Activated CD4-positive, alpha-beta memory T cell treated with anti-CD3 and anti-CD28 coated beads, Interleukin-2, amount 10 ng/mL, durations not matched to agents 7 days and 5 days (primary cell): ENCODE data around the gene XIAP. TPM values are rescaled to one million over a fixed set of nuclear protein-coding genes. Genes with fewer than 3 reads are reported as not detected.
"Not testable (repeated sequence)": the region's sequence is repeated elsewhere in the genome, so short reads cannot be mapped to it uniquely, and the experiment has no call there.

ENCODE experiments used
- CTCF ChIA-PET: fragments of 350-600 bp; sonication (Branson Sonifier 250); formaldehyde crosslinking; loops from one replicate; lab custom pipeline; 2021; ENCODE audit warnings: antibody characterized with exemption, inconsistent platforms; lab: Charles Lee
- POLR2A ChIA-PET: fragments of 350-600 bp; sonication (Branson Sonifier 250); formaldehyde crosslinking; loops from one replicate; lab custom pipeline; 2021; ENCODE audit warnings: antibody characterized with exemption; lab: Charles Lee
- DNase-seq: peaks from one replicate; pipeline ENCODE4 v3.0.0-alpha.2; 2020
- H3K27ac Mint-ChIP-seq: one replicate; pipeline ENCODE4 v1.8.0; 2021; ENCODE audit warnings: mild to moderate bottlenecking, mixed read lengths
- H3K27me3 Mint-ChIP-seq: one replicate; pipeline ENCODE4 v1.8.0; 2021; ENCODE audit warnings: mixed read lengths
- H3K36me3 Mint-ChIP-seq: one replicate; pipeline ENCODE4 v1.8.0; 2021; ENCODE audit warnings: low read depth, mixed read lengths
- H3K4me1 Mint-ChIP-seq: one replicate; pipeline ENCODE4 v1.8.0; 2021; ENCODE audit warnings: mixed read lengths
- H3K4me3 Mint-ChIP-seq: one replicate; pipeline ENCODE4 v1.8.0; 2021; ENCODE audit warnings: mild to moderate bottlenecking, mixed read lengths
- H3K9me3 Mint-ChIP-seq: one replicate; pipeline ENCODE4 v1.8.0; 2021; ENCODE audit warnings: mixed read lengths
- total RNA-seq, 2 experiments: library from RNA; stranded (reverse); gene quantifications; one replicate each; pipeline ENCODE4 v1.2.3, GENCODE V29; 2021

Gene XIAP
- total RNA-seq, 2 experiments from 2014 or later = 47.6 to 53.3 TPM

GRCh38 chrX:123924186-123924585, 64.3 kb downstream of the XIAP start:
- H3K27me3 Mint-ChIP-seq = no peaks in the 10 kb centered on the region
- CTCF ChIA-PET = no interaction called here
- no peak for DNase-seq
- no peak overlapping the region for H3K27ac Mint-ChIP-seq
- POLR2A ChIA-PET = no interaction called here
- no peaks in the 10 kb centered on the region for H3K4me1 Mint-ChIP-seq
- no peaks in the 10 kb centered on the region for H3K9me3 Mint-ChIP-seq
- no peaks in the 10 kb centered on the region for H3K36me3 Mint-ChIP-seq
- H3K4me3 Mint-ChIP-seq = no peak overlapping the region

GRCh38 chrX:123927845-123928244, 68.0 kb downstream of the XIAP start:
- no peak overlapping the region for H3K27ac Mint-ChIP-seq
- CTCF ChIA-PET = interaction anchor here (0.6 kb wide), 1 partner anchor 77 kb away, joined by 3 read pairs; no protein-coding TSS in a partner anchor

GRCh38 chrX:123932055-123932454, 72.2 kb downstream of the XIAP start:
- H3K27ac Mint-ChIP-seq, H3K4me1 Mint-ChIP-seq, H3K9me3 Mint-ChIP-seq, DNase-seq, H3K27me3 Mint-ChIP-seq, POLR2A ChIA-PET, CTCF ChIA-PET, H3K36me3 Mint-ChIP-seq, H3K4me3 Mint-ChIP-seq: not testable (repeated sequence)

More at GRCh38 chrX:123927845-123928244, 68.0 kb downstream of the XIAP start:
- POLR2A ChIA-PET = no interaction called here
- no peak for DNase-seq
- peaks cover 3% of the 10 kb centered on the region for H3K9me3 Mint-ChIP-seq
- no peaks in the 10 kb centered on the region for H3K27me3 Mint-ChIP-seq
- H3K4me3 Mint-ChIP-seq = no peak overlapping the region
- no peaks in the 10 kb centered on the region for H3K4me1 Mint-ChIP-seq
- H3K36me3 Mint-ChIP-seq = peaks cover 4% of the 10 kb centered on the region

- no peaks in the 10 kb centered on the region for H3K36me3 Mint-ChIP-seq
- H3K9me3 Mint-ChIP-seq = no peaks in the 10 kb centered on the region
- no peak for DNase-seq
- no peak overlapping the region for H3K4me3 Mint-ChIP-seq
- H3K27me3 Mint-ChIP-seq = no peaks in the 10 kb centered on the region
- H3K27ac Mint-ChIP-seq = no peak overlapping the region
- H3K4me1 Mint-ChIP-seq = no peaks in the 10 kb centered on the region
- ChIA-PET CTCF (no interaction called here), POLR2A (no interaction called here)
Measured at GRCh38 chrX:123943074-123943473, 83.2 kb downstream of the XIAP start.

DNA sequence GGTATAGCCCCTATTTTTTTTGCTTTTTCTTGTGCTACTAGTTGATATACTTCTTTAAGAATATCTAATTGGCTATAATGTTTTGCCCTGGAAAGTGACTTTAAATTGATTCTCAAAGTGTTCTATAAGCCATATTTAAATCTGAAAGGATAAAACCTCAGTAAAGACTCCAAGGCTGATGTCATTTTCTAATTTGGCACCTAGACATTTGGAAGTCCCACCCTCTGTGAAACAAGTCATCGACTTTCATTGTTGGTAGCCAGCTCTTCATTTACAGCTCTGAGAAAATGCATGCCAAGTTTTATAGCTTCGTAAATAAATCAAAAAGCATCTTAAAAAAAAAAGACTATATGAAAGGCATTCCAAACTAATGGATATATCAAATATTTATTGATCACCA, 83.6 kb downstream of the XIAP start:
- Mint-ChIP-seq H3K27ac (no peak overlapping the region), H3K4me1 (no peaks in the 10 kb centered on the region), H3K9me3 (no peaks in the 10 kb centered on the region), H3K36me3 (no peaks in the 10 kb centered on the region), H3K4me3 (no peak overlapping the region), H3K27me3 (no peaks in the 10 kb centered on the region)
- ChIA-PET POLR2A (no interaction called here), CTCF (no interaction called here)
- DNase-seq = no peak

GRCh38 chrX:123949846-123950245, 90.0 kb downstream of the XIAP start:
- Mint-ChIP-seq H3K36me3 (no peaks in the 10 kb centered on the region), H3K4me3 (no peak overlapping the region), H3K27me3 (no peaks in the 10 kb centered on the region), H3K9me3 (no peaks in the 10 kb centered on the region), H3K27ac (no peak overlapping the region), H3K4me1 (no peaks in the 10 kb centered on the region)
- POLR2A ChIA-PET = no interaction called here
- CTCF ChIA-PET = no interaction called here
- no peak for DNase-seq

DNA sequence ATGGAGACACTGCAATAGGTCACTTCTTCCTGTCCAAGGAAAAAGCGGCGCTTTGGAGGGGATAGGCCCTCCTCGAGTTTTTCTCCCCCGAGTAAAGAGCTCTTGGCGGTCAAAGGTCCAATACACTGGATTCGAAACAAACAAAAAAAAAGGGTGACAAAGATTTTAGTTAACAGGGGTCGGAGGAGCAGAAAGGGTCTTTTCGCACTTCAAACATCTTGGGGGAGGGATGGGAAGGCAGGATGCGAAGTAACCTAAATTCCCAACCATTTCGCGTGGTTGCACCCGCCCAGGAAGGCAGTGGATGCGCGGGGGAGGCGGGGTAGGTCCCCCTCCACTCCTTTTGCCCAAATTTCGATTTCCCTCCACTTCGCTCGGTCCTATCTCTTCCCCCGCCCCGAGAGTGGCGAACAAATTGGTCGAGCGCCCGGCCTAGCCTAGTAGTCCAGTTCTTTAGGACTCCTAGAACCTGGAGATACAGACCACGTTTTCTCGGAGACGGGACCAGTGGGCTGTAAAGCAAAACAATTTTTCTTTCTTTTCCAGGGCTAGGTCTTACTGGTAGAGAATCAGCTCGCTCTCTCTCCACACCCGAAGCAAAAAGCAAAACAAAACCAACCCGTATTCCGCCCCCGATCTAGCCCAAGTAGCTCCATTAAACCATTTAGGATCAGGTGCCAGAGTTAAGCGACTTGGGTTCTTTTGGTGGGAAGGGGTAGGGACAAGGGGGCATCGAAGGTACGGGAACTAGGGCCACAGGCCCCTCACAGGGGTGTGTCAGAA, 99.6 kb downstream of the XIAP start:
- Mint-ChIP-seq H3K27me3 (no peaks in the 10 kb centered on the region), H3K36me3 (peaks cover 17% of the 10 kb centered on the region), H3K27ac (peak overlapping the region; percentile 99), H3K4me3 (peak overlapping the region; percentile 89), H3K4me1 (peaks cover 16% of the 10 kb centered on the region), H3K9me3 (no peaks in the 10 kb centered on the region)
- POLR2A ChIA-PET = interaction anchor here (0.7 to 2.1 kb wide), 14 partner anchors 17 to 389 kb away, joined by 3 to 11 read pairs (median 4); partner anchors contain the start of gene SH2D1A
- CTCF ChIA-PET = interaction anchor here (0.8 to 3.6 kb wide), 4 partner anchors 59 to 127 kb away, joined by 3 to 17 read pairs (median 6); no protein-coding TSS in a partner anchor
- no peak for DNase-seq

GRCh38 chrX:123960956-123961267, 101.1 kb downstream of the XIAP start:
- peak overlapping the region; percentile 89 for H3K4me3 Mint-ChIP-seq
- H3K4me1 Mint-ChIP-seq = peaks cover 26% of the 10 kb centered on the region
- CTCF ChIA-PET = interaction anchor here (0.6 to 2.3 kb wide), 7 partner anchors 19 to 128 kb away, joined by 3 to 7 read pairs (median 3); no protein-coding TSS in a partner anchor
- H3K36me3 Mint-ChIP-seq = peaks cover 17% of the 10 kb centered on the region
- POLR2A ChIA-PET = interaction anchor here (0.9 to 2.1 kb wide), 6 partner anchors 57 to 401 kb away, joined by 3 to 11 read pairs (median 6); partner anchors contain the start of gene SH2D1A
- H3K27me3 Mint-ChIP-seq = no peaks in the 10 kb centered on the region
- H3K9me3 Mint-ChIP-seq = no peaks in the 10 kb centered on the region
- no peak for DNase-seq
- peak overlapping the region; percentile 99 for H3K27ac Mint-ChIP-seq

- Mint-ChIP-seq H3K27me3 (no peaks in the 10 kb centered on the region), H3K36me3 (peaks cover 18% of the 10 kb centered on the region), H3K4me1 (peaks cover 28% of the 10 kb centered on the region), H3K4me3 (peak within 1 kb of the TSS; percentile 89), H3K27ac (peak within 1 kb of the TSS; percentile 99), H3K9me3 (no peaks in the 10 kb centered on the region)
- POLR2A ChIA-PET = interaction anchor here (1.1 to 2.1 kb wide), 8 partner anchors 56 to 401 kb away, joined by 3 to 26 read pairs (median 6); partner anchors contain the start of genes SH2D1A and XIAP
- DNase-seq = peak; percentile 64
- CTCF ChIA-PET = no interaction called here
Measured at GRCh38 chrX:123961268-123962005, 101.6 kb downstream of the XIAP start, which contains the start of gene STAG2. TSS of gene STAG2 (plus strand) at chrX:123961706. CDS start at chrX:124022628, 60,922 bp downstream.

GRCh38 chrX:123962006-123962467, 102.2 kb downstream of the XIAP start:
- Mint-ChIP-seq H3K9me3 (no peaks in the 10 kb centered on the region), H3K4me1 (peaks cover 31% of the 10 kb centered on the region)
- no peak for DNase-seq

GRCh38 chrX:123962794-123963373, 103.0 kb downstream of the XIAP start:
- Mint-ChIP-seq H3K4me3 (peak overlapping the region; percentile 89), H3K9me3 (no peaks in the 10 kb centered on the region), H3K4me1 (peaks cover 33% of the 10 kb centered on the region), H3K36me3 (peaks cover 22% of the 10 kb centered on the region), H3K27ac (peak overlapping the region; percentile 99), H3K27me3 (no peaks in the 10 kb centered on the region)
- DNase-seq = peak; percentile 87
- POLR2A ChIA-PET = interaction anchor here (0.6 to 2.1 kb wide), 17 partner anchors 10 to 434 kb away, joined by 3 to 26 read pairs (median 3); partner anchors contain the start of genes SH2D1A and XIAP
- CTCF ChIA-PET = interaction anchor here (0.7 to 1.6 kb wide), 3 partner anchors 16 to 85 kb away, joined by 3 read pairs; no protein-coding TSS in a partner anchor

More at GRCh38 chrX:123962006-123962467, 102.2 kb downstream of the XIAP start:
- Mint-ChIP-seq H3K27ac (peak overlapping the region; percentile 99), H3K27me3 (no peaks in the 10 kb centered on the region), H3K4me3 (peak overlapping the region; percentile 89), H3K36me3 (peaks cover 21% of the 10 kb centered on the region)
- POLR2A ChIA-PET = interaction anchor here (0.6 to 2.1 kb wide), 11 partner anchors 56 to 435 kb away, joined by 3 to 26 read pairs (median 4); partner anchors contain the start of genes SH2D1A and XIAP
- CTCF ChIA-PET = interaction anchor here (1.6 kb wide), 1 partner anchor 56 kb away, joined by 3 read pairs; no protein-coding TSS in a partner anchor
